ENCODE results near the gene UNC13A. TPM values are rescaled to one million over a fixed set of nuclear protein-coding genes. Genes with fewer than 3 reads are reported as not detected.

The UNC13A gene
- total RNA-seq, 4 donors from 2014 or later = under 0.01 to 0.40 (median 0.15) TPM

GRCh38 chr19:17658666-17659065 lies 29.5 kb downstream of the UNC13A start:
- Histone ChIP-seq H3K36me3 (no peaks in the 10 kb centered on the region), H3K27ac (peak overlapping the region in 3 of 4 donors; percentile 37 to 68 (median 41)), H3K9me3 (peaks cover 0 to 15% (median 0%) of the 10 kb centered on the region in 3 donors), H3K4me1 (peaks cover 0 to 16% (median 3%) of the 10 kb centered on the region in 3 donors), H3K4me3 (no peak overlapping the region), H3K27me3 (peaks cover 31% of the 10 kb centered on the region)
- TF ChIP-seq POLR2AphosphoS5 (IDR thresholded peaks at IDR 0.05) (no peak), CTCF (IDR thresholded peaks at IDR 0.05) (no peak), POLR2A (IDR thresholded peaks at IDR 0.05) (no peak), EP300 (IDR thresholded peaks at IDR 0.05) (no peak)
- 12 to 39% methylated on average over 3 of the region's 3 CpGs for WGBS, 2 donors (ENCODE audit: low coverage in 1 of 2)
- ATAC-seq = no peak

- ATAC-seq = no peak
- H3K36me3 ChIP-seq = no peaks in the 10 kb centered on the region
- TF ChIP-seq CTCF (IDR thresholded peaks at IDR 0.05) (no peak), POLR2AphosphoS5 (IDR thresholded peaks at IDR 0.05) (no peak), POLR2A (IDR thresholded peaks at IDR 0.05) (no peak), EP300 (IDR thresholded peaks at IDR 0.05) (no peak)
- peaks cover 0 to 13% (median 0%) of the 10 kb centered on the region in 3 donors for H3K9me3 ChIP-seq
- no peak overlapping the region for H3K4me3 ChIP-seq
- peak overlapping the region in 2 of 4 donors; percentile 37 to 68 for H3K27ac ChIP-seq
- peaks cover 31% of the 10 kb centered on the region for H3K27me3 ChIP-seq
- H3K4me1 ChIP-seq = peaks cover 0 to 16% (median 3%) of the 10 kb centered on the region in 3 donors
- WGBS, 2 donors (ENCODE audit: low coverage in 1 of 2) = 83% methylated on average over 6 of the region's 6 CpGs; no CpG with 5 or more reads in 1 of the 2 donors
These were observed 29.9 kb downstream of the UNC13A start for GRCh38 chr19:17658240-17658639.

- no peak for TF ChIP-seq POLR2A (IDR thresholded peaks at IDR 0.05)
- no peak for TF ChIP-seq CTCF (IDR thresholded peaks at IDR 0.05)
- TF ChIP-seq POLR2AphosphoS5 (IDR thresholded peaks at IDR 0.05) = no peak
- no peak for TF ChIP-seq EP300 (IDR thresholded peaks at IDR 0.05)
- no peaks in the 10 kb centered on the region for H3K36me3 ChIP-seq
- peaks cover 0 to 13% (median 0%) of the 10 kb centered on the region in 3 donors for H3K9me3 ChIP-seq
- peaks cover 37% of the 10 kb centered on the region for H3K27me3 ChIP-seq
- 66 to 86% methylated on average over 6 to 8 of the region's 8 CpGs for WGBS, 2 donors (ENCODE audit: low coverage in 1 of 2)
- no peak overlapping the region for H3K4me3 ChIP-seq
- H3K27ac ChIP-seq = no peak overlapping the region
- H3K4me1 ChIP-seq = peaks cover 0 to 16% (median 3%) of the 10 kb centered on the region in 3 donors
- no peak for ATAC-seq
These were observed 31.2 kb downstream of the UNC13A start for GRCh38 chr19:17656970-17657369.

GRCh38 chr19:17655751-17656472 lies 32.2 kb downstream of the UNC13A start:
- no peak for ATAC-seq
- TF ChIP-seq POLR2AphosphoS5 (IDR thresholded peaks at IDR 0.05) = no peak
- no peak for TF ChIP-seq CTCF (IDR thresholded peaks at IDR 0.05)
- TF ChIP-seq EP300 (IDR thresholded peaks at IDR 0.05) = no peak
- no peak for TF ChIP-seq POLR2A (IDR thresholded peaks at IDR 0.05)
- peaks cover 37% of the 10 kb centered on the region for H3K27me3 ChIP-seq
- no peaks in the 10 kb centered on the region for H3K36me3 ChIP-seq
- no peak overlapping the region for H3K27ac ChIP-seq
- H3K4me1 ChIP-seq = peaks cover 0 to 16% (median 3%) of the 10 kb centered on the region in 3 donors
- H3K4me3 ChIP-seq = no peak overlapping the region
- peaks cover 0 to 13% (median 0%) of the 10 kb centered on the region in 3 donors for H3K9me3 ChIP-seq
- WGBS, 2 donors (ENCODE audit: low coverage in 1 of 2) = 52 to 93% methylated on average over 2 to 3 of the region's 25 CpGs

- WGBS, 2 donors (ENCODE audit: low coverage in 1 of 2) = 57 to 70% methylated on average over 3 to 5 of the region's 9 CpGs
- Histone ChIP-seq H3K27me3 (peaks cover 37% of the 10 kb centered on the region), H3K4me1 (peaks cover 0 to 16% (median 3%) of the 10 kb centered on the region in 3 donors), H3K27ac (no peak overlapping the region), H3K36me3 (no peaks in the 10 kb centered on the region), H3K4me3 (no peak overlapping the region), H3K9me3 (peaks cover 0 to 13% (median 0%) of the 10 kb centered on the region in 3 donors)
- no peak for TF ChIP-seq POLR2A (IDR thresholded peaks at IDR 0.05)
- no peak for TF ChIP-seq POLR2AphosphoS5 (IDR thresholded peaks at IDR 0.05)
- no peak for TF ChIP-seq CTCF (IDR thresholded peaks at IDR 0.05)
- TF ChIP-seq EP300 (IDR thresholded peaks at IDR 0.05) = no peak
- no peak for ATAC-seq
These were observed 33.2 kb downstream of the UNC13A start for GRCh38 chr19:17654993-17655392.

Data from gastroesophageal sphincter (tissue), 4 donors.